NT2/D1 (cell line): ENCODE measurements around the gene SSTR1.

Experiments
- SUZ12 ChIP-seq: IDR thresholded peaks from 2 replicates; pipeline ENCODE4 v1.6.1; 2011; ENCODE audit not compliant: insufficient read length, insufficient read depth; ENCODE audit errors: extremely low read depth
- YY1 ChIP-seq: IDR thresholded peaks from 2 replicates; pipeline ENCODE4 v1.6.1; 2011; ENCODE audit not compliant: insufficient read length, insufficient read depth
- ZNF274 ChIP-seq: IDR thresholded peaks from 2 replicates; pipeline ENCODE4 v1.6.1; 2011; ENCODE audit warnings: mild to moderate bottlenecking, low read depth, low read length

DNA sequence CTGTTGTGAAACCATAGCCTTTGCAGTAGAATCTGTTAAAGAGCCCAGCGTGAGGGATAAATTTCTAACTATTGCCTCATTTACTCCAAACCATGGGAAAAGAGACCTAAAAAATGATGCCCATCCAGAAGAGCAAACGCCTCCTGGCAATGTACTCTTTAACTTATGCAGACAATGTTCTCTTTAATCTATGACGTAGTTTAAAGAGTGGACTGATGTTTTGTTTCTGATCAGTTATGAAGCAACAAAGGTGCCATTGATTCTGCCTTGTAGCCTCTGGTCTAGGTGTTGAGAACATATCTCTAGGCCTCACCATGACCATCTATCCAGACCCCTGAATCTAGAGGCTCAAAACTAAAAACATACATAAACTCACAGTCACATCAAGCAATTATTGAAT lies 13.4 kb downstream of the SSTR1 start:
- no peak for TF ChIP-seq ZNF274
- TF ChIP-seq SUZ12: no peak
- TF ChIP-seq YY1: no peak
